Measurements from ENCODE around the gene NELFE. TPM values are rescaled to one million over a fixed set of nuclear protein-coding genes. Genes with fewer than 3 reads are reported as not detected.

NELFE gene
- total RNA-seq, 4 donors from 2014 or later = 52.6 to 83.9 (median 64.4) TPM

- Histone ChIP-seq H3K27ac (no peak overlapping the region), H3K9me3 (no peaks in the 10 kb centered on the region), H3K36me3 (peaks cover 27 to 79% (median 49%) of the 10 kb centered on the region in 3 donors), H3K4me3 (no peak overlapping the region), H3K27me3 (no peaks in the 10 kb centered on the region), H3K4me1 (peaks cover 10 to 26% (median 16%) of the 10 kb centered on the region in 3 donors)
- 68% methylated on average over 3 of the region's 3 CpGs; no CpG with 5 or more reads in 1 of the 2 donors for WGBS, 2 donors
- intact Hi-C loops (cut with DNase I) = no loop called here
- TF ChIP-seq CTCF (IDR thresholded peaks at IDR 0.05) = no peak
- TF ChIP-seq POLR2A (IDR thresholded peaks at IDR 0.05) = no peak
- DNase-seq = no peak
Observed at GRCh38 chr6:31967926-31968320, 9.2 kb upstream of the NELFE start.

GRCh38 chr6:31966997-31967925 is 8.5 kb upstream of the NELFE start:
- no peaks in the 10 kb centered on the region for H3K9me3 ChIP-seq

GRCh38 chr6:31966506-31966905 is 7.7 kb upstream of the NELFE start:
- H3K36me3 ChIP-seq = peaks cover 31 to 93% (median 64%) of the 10 kb centered on the region in 3 donors
- no peak overlapping the region for H3K27ac ChIP-seq
- H3K27me3 ChIP-seq = no peaks in the 10 kb centered on the region
- no peaks in the 10 kb centered on the region for H3K9me3 ChIP-seq
- H3K4me3 ChIP-seq = no peak overlapping the region
- peaks cover 9 to 19% (median 12%) of the 10 kb centered on the region in 3 donors for H3K4me1 ChIP-seq
- WGBS, 2 donors = 67 to 93% methylated on average over 3 to 5 of the region's 7 CpGs
- no peak for DNase-seq
- intact Hi-C loops (cut with DNase I) = no loop called here
- TF ChIP-seq CTCF (IDR thresholded peaks at IDR 0.05) (no peak), POLR2A (IDR thresholded peaks at IDR 0.05) (no peak)

More at GRCh38 chr6:31966997-31967925, 8.5 kb upstream of the NELFE start:
- Histone ChIP-seq H3K4me3 (no peak overlapping the region), H3K27me3 (no peaks in the 10 kb centered on the region), H3K4me1 (peaks cover 9 to 22% (median 13%) of the 10 kb centered on the region in 3 donors), H3K36me3 (peaks cover 27 to 85% (median 56%) of the 10 kb centered on the region in 3 donors), H3K27ac (no peak overlapping the region)
- TF ChIP-seq POLR2A (IDR thresholded peaks at IDR 0.05) = no peak
- no peak for TF ChIP-seq CTCF (IDR thresholded peaks at IDR 0.05)
- intact Hi-C loops (cut with DNase I) = no loop called here
- DNase-seq = no peak
- 81 to 89% methylated on average over 8 to 9 of the region's 10 CpGs for WGBS, 2 donors

GRCh38 chr6:31965700-31966099 is 6.9 kb upstream of the NELFE start:
- H3K36me3 ChIP-seq = peaks cover 32 to 100% (median 72%) of the 10 kb centered on the region in 3 donors
- H3K27me3 ChIP-seq = no peaks in the 10 kb centered on the region
- TF ChIP-seq CTCF (IDR thresholded peaks at IDR 0.05) (no peak), POLR2A (IDR thresholded peaks at IDR 0.05) (no peak)
- intact Hi-C loops (cut with DNase I) = no loop called here
- 84 to 85% methylated on average over 13 of the region's 13 CpGs for WGBS, 2 donors
- peaks cover 3 to 11% (median 4%) of the 10 kb centered on the region in 3 donors for H3K4me1 ChIP-seq
- no peak overlapping the region for H3K27ac ChIP-seq
- H3K9me3 ChIP-seq = no peaks in the 10 kb centered on the region
- no peak for DNase-seq
- no peak overlapping the region for H3K4me3 ChIP-seq

- H3K4me1 ChIP-seq = peaks cover 4 to 14% (median 9%) of the 10 kb centered on the region in 3 donors
- H3K9me3 ChIP-seq = no peaks in the 10 kb centered on the region
- DNase-seq = no peak
- H3K27me3 ChIP-seq = no peaks in the 10 kb centered on the region
- H3K4me3 ChIP-seq = no peak overlapping the region
- WGBS, 2 donors = 90 to 91% methylated on average over 8 to 14 of the region's 19 CpGs
- H3K27ac ChIP-seq = no peak overlapping the region
- no peak for TF ChIP-seq CTCF (IDR thresholded peaks at IDR 0.05)
- TF ChIP-seq POLR2A (IDR thresholded peaks at IDR 0.05) = no peak
- H3K36me3 ChIP-seq = peaks cover 23 to 89% (median 67%) of the 10 kb centered on the region in 3 donors
- intact Hi-C loops (cut with DNase I) = no loop called here
Observed at GRCh38 chr6:31963921-31964320, 5.2 kb upstream of the NELFE start.

Measured in esophagus squamous epithelium (tissue), 5 donors.